Ovary (tissue), 9 donors: Measurements from ENCODE around the gene PHKA2. TPM values are rescaled to one million over a fixed set of nuclear protein-coding genes. Genes with fewer than 3 reads are reported as not detected.

Source experiments
- DNase-seq, 5 donors: peaks; one replicate each; pipeline ENCODE4 v3.0.0-alpha.2; 2019 to 2020
- H3K27ac ChIP-seq, 2 donors: fragments of 200-600 bp; one replicate each; pipeline versions ENCODE4 v1.5.1 to v1.8.0; 2019 to 2022
- H3K27me3 ChIP-seq: fragments of 200-600 bp; one replicate; pipeline ENCODE4 v1.8.0; 2022
- H3K36me3 ChIP-seq: fragments of 200-600 bp; sonication (generic); one replicate; pipeline ENCODE4 v1.5.1; 2019
- H3K4me1 ChIP-seq: one replicate; pipeline ENCODE4 v1.8.1; 2013; ENCODE audit warnings: mild to moderate bottlenecking, moderate library complexity; ENCODE audit not compliant: insufficient read depth
- H3K4me3 ChIP-seq: fragments of 200-600 bp; sonication (generic); one replicate; pipeline ENCODE4 v1.5.1; 2017
- H3K9me3 ChIP-seq, 2 donors: fragments of 200-600 bp in 1 of 2; sonication (generic) in 1 of 2; one replicate each; pipeline versions ENCODE4 v1.5.1 to v1.8.1; 2013 to 2019; ENCODE audit warnings: mild to moderate bottlenecking in 1 of 2, moderate library complexity in 1 of 2
- CTCF ChIP-seq, 3 donors: fragments of 450-650 bp in 2 of 3; fragments of 200-600 bp in 1 of 3; IDR thresholded peaks; one replicate each; pipeline versions ENCODE4 v1.5.1 to v1.8.0; 2016 to 2022; ENCODE audit warnings: antibody characterized with exemption in 3 of 3, mild to moderate bottlenecking in 1 of 3
- EP300 ChIP-seq: sonication (generic); formaldehyde crosslinking; IDR thresholded peaks from one replicate; pipeline ENCODE4 v1.6.1; 2017; ENCODE audit warnings: antibody characterized with exemption
- POLR2A ChIP-seq: fragments of 450-650 bp; IDR thresholded peaks from one replicate; pipeline ENCODE4 v1.6.1; 2017; ENCODE audit warnings: antibody characterized with exemption, mild to moderate bottlenecking, moderate library complexity
- WGBS, 3 donors: extraction: QIAGEN DNeasy Blood & Tissue Kit in 1 of 3; methylation state at CpG; one replicate each; pipeline versions ENCODE4 v1.1.5 to v1.1.7; 2013 to 2017; 5-methylcytosine and 5-hydroxymethylcytosine counted together
- intact Hi-C, 4 donors: fragments of 100-400 bp; cut with DNase I; formaldehyde crosslinking; loops; one replicate each; pipeline versions ENCODE4 v1.11.0 to v1.15.1; 2022 to 2023
- polyA plus RNA-seq, 2 donors: library from polyadenylated mRNA; stranded (reverse); fragments of 200-250 nt in 1 of 2; fragments of 350-450 nt in 1 of 2; fragmentation: Illumina TruSeq in 1 of 2; extraction: RNeasy Lipid Tissue Mini Kit (QIAGEN cat#74804) in 1 of 2; gene quantifications; one replicate each; pipeline ENCODE4 v1.2.3, GENCODE V29; 2013 to 2014
- total RNA-seq, 7 donors: library from RNA; depleted of rRNA in 2 of 7; stranded (reverse); fragments of >200 nt in 2 of 7; fragmentation: NEBNext Ultra II Directional in 3 of 7; extraction: Animal tissue kit (Norgen Biotek cat#: 25700) in 3 of 7; gene quantifications; one replicate each; pipeline versions ENCODE4 v1.1.0 to v1.2.4, GENCODE V29; 2016 to 2023
- donor health status: DM: no; HTN: no; CAD: no; lungs with moderate emphysema.
- donor health status: DM: no; HTN: no; CAD: no.
- donor health status: Bipolar disorder and iron deficiency.
- donor health status: DM: yes; HTN: yes; CAD: no.
- donor health status: DM: no; HTN: no; CAD: no.
- donor health status: DM: yes; HTN: yes; CAD: no.

The PHKA2 gene
- total and polyA plus RNA-seq, 9 donors, result 19.4 to 43.5 (median 32.9) TPM

- TF ChIP-seq CTCF (IDR thresholded peaks at IDR 0.05), result no peak
- intact Hi-C loops, result no loop called here
- no peak for DNase-seq
- H3K36me3 ChIP-seq, result no peaks in the 10 kb centered on the region
- 75 to 86% (median 79%) methylated on average over 12 of the region's 12 CpGs for WGBS, 3 donors
- no peak overlapping the region for H3K27ac ChIP-seq
- no peaks in the 10 kb centered on the region for H3K27me3 ChIP-seq
- H3K9me3 ChIP-seq, result no peaks in the 10 kb centered on the region
- H3K4me3 ChIP-seq, result no peak overlapping the region
- H3K4me1 ChIP-seq, result no peaks in the 10 kb centered on the region
Measured at GRCh38 chrX:18873836-18874235, 110.1 kb downstream of the PHKA2 start.

GRCh38 chrX:18873189-18873791, 110.6 kb downstream of the PHKA2 start:
- no peak for DNase-seq
- no peak overlapping the region for H3K27ac ChIP-seq

GRCh38 chrX:18872621-18873020, 111.3 kb downstream of the PHKA2 start:
- no peaks in the 10 kb centered on the region for H3K36me3 ChIP-seq
- whole genome bisulfite sequencing, 3 donors, result 88 to 90% (median 89%) methylated on average over 8 of the region's 8 CpGs
- TF ChIP-seq EP300 (no peak), CTCF (IDR thresholded peaks at IDR 0.05) (no peak), POLR2A (no peak)
- intact Hi-C loops, result no loop called here
- DNase-seq, result no peak
- no peaks in the 10 kb centered on the region for H3K27me3 ChIP-seq
- no peak overlapping the region for H3K4me3 ChIP-seq
- no peak overlapping the region for H3K27ac ChIP-seq
- no peaks in the 10 kb centered on the region for H3K4me1 ChIP-seq
- H3K9me3 ChIP-seq, result no peaks in the 10 kb centered on the region

More at GRCh38 chrX:18873189-18873791, 110.6 kb downstream of the PHKA2 start:
- Histone ChIP-seq H3K4me3 (peak overlapping the region; percentile 5), H3K9me3 (no peaks in the 10 kb centered on the region), H3K27me3 (no peaks in the 10 kb centered on the region), H3K36me3 (no peaks in the 10 kb centered on the region), H3K4me1 (no peaks in the 10 kb centered on the region)
- TF ChIP-seq EP300, result no peak
- TF ChIP-seq CTCF (IDR thresholded peaks at IDR 0.05), result no peak
- TF ChIP-seq POLR2A, result no peak
- WGBS, 3 donors, result 45 to 63% (median 55%) methylated on average over 27 of the region's 27 CpGs
- intact Hi-C loops, result no loop called here

- intact Hi-C loops, result no loop called here
- Histone ChIP-seq H3K27me3 (no peaks in the 10 kb centered on the region), H3K36me3 (no peaks in the 10 kb centered on the region), H3K9me3 (no peaks in the 10 kb centered on the region), H3K27ac (no peak overlapping the region), H3K4me1 (no peaks in the 10 kb centered on the region), H3K4me3 (no peak overlapping the region)
- no peak for DNase-seq
- TF ChIP-seq POLR2A (no peak), EP300 (no peak), CTCF (IDR thresholded peaks at IDR 0.05) (no peak)
- 62 to 73% (median 65%) methylated on average over 12 of the region's 12 CpGs for WGBS, 3 donors
Measured at GRCh38 chrX:18871970-18872369, 111.9 kb downstream of the PHKA2 start.
